IMR-90 (cell line): Measurements from ENCODE around the gene COL24A1.

ENCODE experiments used
- CTCF ChIP-seq: conservative IDR thresholded peaks from 2 replicates; pipeline ENCODE4 v1.5.1; 2012; ENCODE audit warnings: mild to moderate bottlenecking, low read depth, low read length, improper control_type of control experiment
- MAZ ChIP-seq: IDR thresholded peaks from 2 replicates; pipeline ENCODE4 v1.6.1; 2012; ENCODE audit warnings: low read depth, mild to moderate bottlenecking, low read length, improper control_type of control experiment, moderate library complexity, borderline replicate concordance
- POLR2A ChIP-seq: IDR thresholded peaks from 2 replicates; pipeline ENCODE4 v1.6.1; 2012; ENCODE audit warnings: mild to moderate bottlenecking, low read depth, low read length
- RAD21 ChIP-seq: IDR thresholded peaks from 2 replicates; pipeline ENCODE4 v1.6.1; 2012; ENCODE audit warnings: low read length, improper control_type of control experiment
- RCOR1 ChIP-seq: IDR thresholded peaks from 2 replicates; pipeline ENCODE4 v1.6.1; 2012; ENCODE audit warnings: mild to moderate bottlenecking, low read length, improper control_type of control experiment; ENCODE audit not compliant: insufficient replicate concordance

GRCh38 chr1:85884372-85885035 is 272.1 kb downstream of the COL24A1 start:
- TF ChIP-seq RAD21 (peak; percentile 56), CTCF (peak; percentile 65), RCOR1 (no peak), MAZ (no peak), POLR2A (no peak)
